DND-41 (cell line): ENCODE data around the gene UBASH3B.

Experiments
- CTCF ChIP-seq: IDR thresholded peaks from 2 replicates; pipeline ENCODE4 v1.5.1; 2012; ENCODE audit warnings: borderline replicate concordance, low read length, moderate library complexity, mild to moderate bottlenecking; ENCODE audit not compliant: poor library complexity, severe bottlenecking; ENCODE audit errors: extremely low read depth
- EZH2 ChIP-seq: IDR thresholded peaks from 3 replicates; pipeline ENCODE4 v1.6.1; 2012; ENCODE audit warnings: borderline replicate concordance, low read depth, mild to moderate bottlenecking, moderate library complexity, low read length, inconsistent platforms; ENCODE audit not compliant: severe bottlenecking

GRCh38 chr11:122727101-122727929, 71.8 kb downstream of the UBASH3B start:
- TF ChIP-seq CTCF (no peak), EZH2 (no peak)
